Adipose tissue (tissue), 3 donors: ENCODE measurements around the gene EIF2AK3. TPM values are rescaled to one million over a fixed set of nuclear protein-coding genes. Genes with fewer than 3 reads are reported as not detected.
"Not testable (repeated sequence)": the region's sequence is repeated elsewhere in the genome, so short reads cannot be mapped to it uniquely, and the experiment has no call there.

Experiments
- H3K27ac ChIP-seq: one replicate; pipeline ENCODE4 v1.5.1; 2013; ENCODE audit warnings: low read depth, low read length
- WGBS, 3 donors: extraction: QIAGEN DNeasy Blood & Tissue Kit; methylation state at CpG; one replicate each; pipeline ENCODE4 v1.1.7; 2013; 5-methylcytosine and 5-hydroxymethylcytosine counted together
- polyA plus RNA-seq, 3 donors: library from polyadenylated mRNA; stranded (reverse); fragments of 200-250 nt; gene quantifications; one replicate each; pipeline ENCODE4 v1.2.3, GENCODE V29; 2013
- donor health status: healthy with polysubstance abuse.
- donor health status: Bipolar disorder and iron deficiency.
- donor health status: healthy.

Gene EIF2AK3
- polyA plus RNA-seq, 3 donors, result 6.1 to 19.8 (median 9.4) TPM

GRCh38 chr2:88563129-88563528, 64.1 kb downstream of the EIF2AK3 start:
- WGBS, 3 donors, result 47 to 67% (median 50%) methylated on average over 2 of the region's 2 CpGs
- H3K27ac ChIP-seq, result no peak overlapping the region

DNA sequence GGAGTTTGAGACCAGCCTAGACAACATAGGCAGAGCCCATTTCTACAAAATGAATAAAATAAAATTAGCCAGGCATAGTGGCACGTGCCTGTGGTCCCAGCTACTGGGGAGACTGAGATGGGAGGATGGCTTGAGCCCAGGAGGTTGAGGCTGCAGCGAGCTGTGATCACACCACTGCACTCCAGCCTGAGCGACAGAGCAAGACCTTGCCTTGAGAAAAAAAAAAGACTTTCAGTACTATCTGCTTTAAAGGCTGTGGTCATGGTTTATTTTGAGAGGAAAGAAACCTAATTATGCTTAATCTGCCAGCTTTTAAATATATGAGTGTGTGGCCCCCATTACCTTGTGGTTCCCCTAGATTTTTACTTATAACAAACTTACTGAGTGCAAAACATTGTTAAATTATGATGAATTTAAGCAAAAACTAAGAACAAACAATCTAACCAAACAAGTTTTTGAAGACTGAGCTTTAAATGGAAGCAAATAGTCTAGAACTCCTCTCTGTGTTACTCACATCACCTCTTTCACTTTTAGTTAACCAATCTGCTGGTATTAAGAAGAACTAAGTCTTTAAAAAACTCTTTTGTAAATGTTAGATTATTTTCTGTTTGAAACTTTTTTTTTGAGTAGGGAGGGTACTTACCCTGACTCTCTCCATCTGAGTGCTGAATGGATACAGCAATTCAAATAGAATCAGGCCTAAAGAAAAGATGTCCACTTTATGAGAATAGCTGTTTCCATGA, 65.4 kb downstream of the EIF2AK3 start:
- no peak overlapping the region for H3K27ac ChIP-seq
- WGBS, 3 donors, result 96 to 98% (median 96%) methylated on average over 3 of the region's 3 CpGs

DNA sequence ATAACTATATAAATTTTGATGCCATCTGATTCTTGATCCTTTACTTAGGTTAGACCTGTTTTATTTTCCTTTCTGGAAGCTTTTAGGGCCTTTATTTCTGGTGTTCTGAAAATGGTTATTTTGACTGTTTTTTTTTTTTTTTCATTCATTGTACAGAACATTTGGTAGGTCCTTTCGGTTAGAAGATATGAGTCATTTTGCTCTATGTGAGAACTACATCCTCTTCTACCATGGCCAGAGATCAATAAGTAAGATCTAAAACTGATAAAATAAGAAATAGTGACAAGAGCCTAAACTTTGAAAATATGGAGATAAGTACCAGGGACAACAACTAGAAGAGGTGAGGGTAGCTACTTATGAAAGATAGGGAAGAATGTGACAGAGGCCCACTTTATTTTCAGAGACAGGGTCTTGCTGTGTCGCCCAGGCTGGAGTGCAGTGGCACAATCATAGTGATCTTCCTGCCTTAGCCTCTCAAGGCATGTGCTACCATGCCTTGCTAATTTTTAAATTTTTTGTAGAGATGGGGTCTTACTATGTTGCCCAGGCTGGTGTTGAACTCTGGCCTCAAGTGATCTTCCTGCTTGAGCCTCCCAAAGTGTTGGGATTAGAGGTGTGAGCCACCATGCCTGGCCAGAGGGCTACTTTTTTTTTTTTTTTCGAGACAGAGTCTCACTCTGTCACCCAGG, 66.5 kb downstream of the EIF2AK3 start:
- WGBS, 3 donors, result 87 to 98% (median 96%) methylated on average over 3 of the region's 3 CpGs
- H3K27ac ChIP-seq, result no peak overlapping the region

GRCh38 chr2:88557290-88557689, 70.0 kb downstream of the EIF2AK3 start:
- no peak overlapping the region for H3K27ac ChIP-seq
- 96 to 100% (median 96%) methylated on average over 1 of the region's 1 CpG for WGBS, 3 donors

DNA sequence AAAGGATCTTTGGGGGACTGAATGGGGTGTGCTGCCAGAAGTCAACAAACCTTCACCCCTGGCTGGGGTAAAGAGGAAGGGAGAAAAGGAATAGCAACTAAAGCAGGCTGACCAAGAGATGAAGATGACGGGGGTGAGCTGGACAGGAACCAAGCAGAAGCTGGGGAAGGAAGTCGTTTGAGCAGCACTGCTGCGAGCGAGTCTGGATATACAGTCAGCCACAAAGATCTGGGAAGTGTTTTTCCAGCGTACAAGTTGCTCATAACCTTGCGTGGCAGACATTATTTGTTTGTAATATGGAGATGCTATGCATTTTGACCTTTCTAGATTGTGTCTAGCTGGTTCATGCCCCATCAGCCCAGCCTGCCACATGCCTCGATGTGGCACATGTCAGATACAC, 71.2 kb downstream of the EIF2AK3 start:
- H3K27ac ChIP-seq, result no peak overlapping the region
- WGBS, 3 donors, result 58 to 83% (median 63%) methylated on average over 7 of the region's 7 CpGs

GRCh38 chr2:88554189-88554588, 73.1 kb downstream of the EIF2AK3 start:
- WGBS, 3 donors, result 88 to 92% (median 92%) methylated on average over 5 of the region's 5 CpGs
- H3K27ac ChIP-seq, result no peak overlapping the region

GRCh38 chr2:88549616-88550292, 77.5 kb downstream of the EIF2AK3 start:
- no peak overlapping the region for H3K27ac ChIP-seq
- WGBS, 3 donors, result 10 to 15% (median 11%) methylated on average over 36 of the region's 36 CpGs

GRCh38 chr2:88546291-88546690, 81.0 kb downstream of the EIF2AK3 start:
- WGBS, 3 donors, result 92 to 96% (median 93%) methylated on average over 4 of the region's 4 CpGs
- H3K27ac ChIP-seq, result not testable (repeated sequence)

GRCh38 chr2:88545118-88545517, 82.1 kb downstream of the EIF2AK3 start:
- 78 to 83% (median 82%) methylated on average over 5 of the region's 5 CpGs for WGBS, 3 donors

GRCh38 chr2:88543541-88544057, 83.7 kb downstream of the EIF2AK3 start:
- H3K27ac ChIP-seq, result no peak overlapping the region
- WGBS, 3 donors, result 76 to 79% (median 77%) methylated on average over 6 of the region's 6 CpGs

More at GRCh38 chr2:88545118-88545517, 82.1 kb downstream of the EIF2AK3 start:
- H3K27ac ChIP-seq, result no peak overlapping the region

- H3K27ac ChIP-seq, result no peak overlapping the region
- 81 to 85% (median 83%) methylated on average over 6 of the region's 6 CpGs for WGBS, 3 donors
Observed at GRCh38 chr2:88542668-88543067, 84.6 kb downstream of the EIF2AK3 start.

GRCh38 chr2:88540346-88540745, 86.9 kb downstream of the EIF2AK3 start:
- 36 to 88% (median 85%) methylated on average over 2 of the region's 2 CpGs for WGBS, 3 donors
- no peak overlapping the region for H3K27ac ChIP-seq

GRCh38 chr2:88538362-88538917, 88.8 kb downstream of the EIF2AK3 start:
- WGBS, 3 donors, result 91 to 95% (median 95%) methylated on average over 11 of the region's 11 CpGs
- H3K27ac ChIP-seq, result no peak overlapping the region

DNA sequence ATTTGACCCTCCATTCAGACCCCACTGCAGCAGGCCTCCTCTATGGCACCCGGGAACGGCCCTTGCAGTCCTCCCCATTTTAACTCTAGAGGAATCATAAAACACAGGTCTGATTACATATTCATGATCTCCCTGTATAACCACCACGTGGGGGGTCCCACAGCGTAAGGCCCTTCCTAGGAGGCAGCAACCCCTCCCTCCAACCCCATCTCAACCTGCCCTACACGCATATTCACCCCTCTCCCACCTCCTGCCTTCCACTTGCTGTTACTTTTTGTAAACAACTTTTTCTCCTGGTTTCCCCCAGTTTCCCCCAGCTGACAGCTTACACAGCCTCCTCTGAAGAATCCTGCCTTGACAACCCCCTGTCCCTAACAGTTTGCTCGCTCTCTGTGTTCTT, 89.6 kb downstream of the EIF2AK3 start:
- H3K27ac ChIP-seq, result no peak overlapping the region
- WGBS, 3 donors, result 41 to 57% (median 53%) methylated on average over 6 of the region's 6 CpGs

DNA sequence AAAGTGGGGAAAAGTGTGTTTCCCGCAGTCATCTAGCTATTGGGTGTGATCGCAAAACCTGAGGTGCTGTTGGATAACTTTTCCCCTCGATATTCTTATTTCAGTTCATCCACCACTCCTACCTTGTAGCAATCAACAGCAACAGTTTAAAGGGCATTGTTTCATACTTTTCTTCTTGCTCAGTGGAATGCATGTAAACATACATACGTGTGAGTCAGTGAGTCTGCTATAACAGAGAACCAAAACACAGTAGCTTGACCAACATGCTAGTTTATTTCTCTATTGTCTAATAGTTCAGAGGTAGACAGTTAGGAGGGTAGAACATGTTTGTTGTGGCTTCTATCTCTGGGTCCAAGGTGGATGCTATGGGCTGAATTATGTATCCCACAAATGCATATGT, 97.2 kb downstream of the EIF2AK3 start:
- WGBS, 3 donors, result 89 to 93% (median 92%) methylated on average over 4 of the region's 4 CpGs
- no peak overlapping the region for H3K27ac ChIP-seq

- WGBS, 3 donors, result 81 to 85% (median 83%) methylated on average over 2 of the region's 2 CpGs
- no peak overlapping the region for H3K27ac ChIP-seq
Observed at GRCh38 chr2:88521445-88522073, 105.7 kb downstream of the EIF2AK3 start.

DNA sequence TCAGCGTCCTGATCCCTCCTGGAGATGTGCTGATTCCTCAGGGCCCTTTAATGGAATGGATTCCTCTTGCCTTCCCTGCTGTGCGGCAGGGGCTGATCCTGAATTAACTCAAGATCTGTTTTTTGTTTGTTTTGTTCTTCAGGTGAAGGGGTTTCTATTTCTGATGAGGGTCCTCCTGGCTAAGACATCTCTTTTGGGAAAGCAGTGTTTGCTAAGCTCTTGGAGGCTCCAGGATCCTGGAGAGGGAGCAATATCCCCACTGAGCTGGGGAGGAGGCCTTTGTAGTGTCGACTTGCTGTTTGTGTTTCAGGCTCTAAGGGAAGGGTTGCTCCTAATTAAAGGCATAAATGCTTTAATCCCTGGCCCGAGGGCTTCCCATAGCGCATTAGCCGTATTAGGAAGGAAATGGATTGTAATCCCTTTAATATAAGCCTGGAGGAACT, 109.5 kb downstream of the EIF2AK3 start:
- H3K27ac ChIP-seq, result no peak overlapping the region
- 45 to 67% (median 49%) methylated on average over 6 of the region's 6 CpGs for WGBS, 3 donors
